Panc1 (cell line): Measurements from ENCODE around the gene LETMD1. TPM values are rescaled to one million over a fixed set of nuclear protein-coding genes. Genes with fewer than 3 reads are reported as not detected.

ENCODE experiments used
- ATAC-seq: fragments of 200-7000 bp; cut with Tn5 transposase; 2 replicates; pipeline ENCODE4 v1.9.1; 2020; ENCODE audit warnings: mild to moderate bottlenecking, moderate library complexity
- Bru-seq: library from RNA; stranded (reverse); fragments of 400-500 nt; gene quantifications from one replicate; lab custom pipeline; 2021; lab: Mats Ljungman, UMichigan
- BruChase-seq, 2 experiments: library from RNA; stranded (reverse); fragments of 400-500 nt; gene quantifications; one replicate each; lab custom pipeline; 2021; lab: Mats Ljungman, UMichigan
- BruUV-seq: library from RNA; stranded (reverse); fragments of 400-500 nt; replicated peaks from 2 replicates; lab custom pipeline; 2021; lab: Mats Ljungman, UMichigan
- CTCF ChIA-PET: fragments of 300-600 bp; sonication (Branson Sonifier 250); formaldehyde crosslinking; loops from one replicate; lab custom pipeline; 2022; ENCODE audit warnings: antibody characterized with exemption; lab: Charles Lee
- POLR2A ChIA-PET: fragments of 300-600 bp; sonication (Branson Sonifier 250); formaldehyde crosslinking; loops from one replicate; lab custom pipeline; 2022; ENCODE audit warnings: antibody characterized with exemption; lab: Charles Lee
- DNase-seq: peaks from one replicate; pipeline ENCODE4 v3.0.0-alpha.2; 2010; ENCODE audit warnings: low read depth, low spot score
- H3K27ac ChIP-seq: 2 replicates; pipeline ENCODE4 v1.5.1; 2011; ENCODE audit warnings: mild to moderate bottlenecking, low read length, inconsistent platforms
- H3K27me3 ChIP-seq: fragments of 200-500 bp; sonication (Bioruptor generic); 2 replicates; pipeline ENCODE4 v1.6.0; 2014; ENCODE audit warnings: low read length, inconsistent platforms; ENCODE audit not compliant: control insufficient read depth, insufficient read depth
- H3K36me3 ChIP-seq: fragments of 200-500 bp; sonication (Bioruptor generic); 2 replicates; pipeline ENCODE4 v1.5.1; 2014; ENCODE audit warnings: inconsistent platforms, mild to moderate bottlenecking, low read length, moderate library complexity; ENCODE audit not compliant: control insufficient read depth, insufficient read depth
- H3K4me1 ChIP-seq: 2 replicates; pipeline ENCODE4 v1.5.1; 2011; ENCODE audit warnings: inconsistent platforms, mild to moderate bottlenecking, low read length, moderate library complexity; ENCODE audit not compliant: control insufficient read depth, insufficient read depth
- H3K4me3 ChIP-seq, 2 experiments: 2 replicates each; pipeline ENCODE4 v1.5.1; 2011 to 2012; ENCODE audit warnings: low read depth in 2 of 2, low read length in 2 of 2, mild to moderate bottlenecking in 2 of 2, inconsistent platforms in 1 of 2, moderate library complexity in 1 of 2
- H3K9me3 ChIP-seq: fragments of 200-500 bp; sonication (Bioruptor generic); 2 replicates; pipeline ENCODE4 v1.5.1; 2014; ENCODE audit warnings: low read depth, mild to moderate bottlenecking, inconsistent platforms, low read length, moderate library complexity; ENCODE audit not compliant: control insufficient read depth, insufficient read depth
- CTCF ChIP-seq: fragments of 450-650 bp; IDR thresholded peaks from 2 replicates; pipeline ENCODE4 v1.5.1; 2017; ENCODE audit warnings: mild to moderate bottlenecking
- POLR2AphosphoS5 ChIP-seq: IDR thresholded peaks from 2 replicates; pipeline ENCODE4 v1.6.1; 2012; ENCODE audit warnings: mild to moderate bottlenecking, low read depth, low read length, moderate library complexity
- REST ChIP-seq, 2 experiments: IDR thresholded peaks; 2 replicates each; pipeline ENCODE4 v1.6.1; 2011 to 2012; ENCODE audit warnings: low read depth in 2 of 2, control low read depth in 1 of 2, low read length in 1 of 2, mild to moderate bottlenecking in 1 of 2, moderate library complexity in 1 of 2; ENCODE audit not compliant: insufficient read depth in 1 of 2
- SIN3A ChIP-seq: IDR thresholded peaks from 2 replicates; pipeline ENCODE4 v1.6.1; 2012; ENCODE audit warnings: low read depth, mild to moderate bottlenecking, low read length, moderate library complexity, borderline replicate concordance; ENCODE audit not compliant: insufficient read depth
- TCF7L2 ChIP-seq: IDR thresholded peaks from 2 replicates; pipeline ENCODE4 v1.6.1; 2011; ENCODE audit warnings: mild to moderate bottlenecking, low read depth, low read length, inconsistent platforms
- in situ Hi-C: cut with HindIII; loops from 2 replicates; pipeline ENCODE4 v1.10.0; 2016; ENCODE audit warnings: low sequenced_read_pairs, low pct_unique_long_range_greater_than_20kb
- intact Hi-C: fragments of 100-400 bp; cut with micrococcal nuclease; formaldehyde crosslinking; loops from one replicate; pipeline ENCODE4 v1.10.0; 2022; ENCODE audit not compliant: unreplicated experiment
- long read RNA-seq: library from polyadenylated mRNA; unstranded; transcript quantifications from one replicate; pipeline ENCODE4 v2.0.0, GENCODE V29; 2021; ENCODE audit not compliant: unreplicated experiment
- polyA plus RNA-seq: library from polyadenylated mRNA; unstranded; fragments of >200 nt; gene quantifications from one replicate; pipeline ENCODE4 v1.2.1, GENCODE V29; 2012; ENCODE audit warnings: missing spikeins; ENCODE audit not compliant: insufficient read length
- total RNA-seq: library from RNA; stranded (reverse); gene quantifications from one replicate; pipeline ENCODE4 v1.2.1, GENCODE V29; 2021; ENCODE audit not compliant: unreplicated experiment

The LETMD1 gene
- total RNA-seq (47.9 TPM), Bru-seq, nascent RNA (percentile 93 among the genes with signal in this experiment), BruChase-seq, experiment 1, labeled RNA remaining after a 2-hour chase (percentile 95 among the genes with signal in this experiment), BruChase-seq, experiment 2, labeled RNA remaining after a 6-hour chase (percentile 92 among the genes with signal in this experiment)
- polyA plus RNA-seq, result 44.5 TPM
- long read RNA-seq, transcript LETMD1-238 (1 exons, 2,948 nt), result minor isoform, 14 of 60 reads
- long read RNA-seq, transcript LETMD1-206 (6 exons, 1,665 nt), result minor isoform, 7 of 60 reads
- long read RNA-seq, transcript LETMD1-201 (9 exons, 2,112 nt), result major isoform, 17 of 60 reads
- long read RNA-seq, partial matches to known transcripts, result 5 of 60 reads
- long read RNA-seq, other reads (novel, unspliced or antisense), result 13 of 60 reads

- TSS peak; percentile 98 for BruUV-seq
- ChIA-PET POLR2A (no interaction called here), CTCF (no interaction called here)
- Histone ChIP-seq H3K27ac (peak within 1 kb of the TSS; percentile 97), H3K4me1 (peaks cover 11% of the 10 kb centered on the region), H3K36me3 (no peaks in the 10 kb centered on the region; the same call in 1 of the 2 replicates), H3K9me3 (no peaks in the 10 kb centered on the region), H3K27me3 (no peaks in the 10 kb centered on the region), H3K4me3 (peak within 1 kb of the TSS; percentile 75 to 100)
- in situ Hi-C loops (no loop called here), intact Hi-C loops (no loop called here)
- TF ChIP-seq POLR2AphosphoS5 (peak; percentile 98), SIN3A (peak; percentile 96), CTCF (peak; percentile 98), TCF7L2 (peak; percentile 49; the same call in 1 of the 2 replicates), REST (IDR thresholded peaks at IDR 0.05; ENCODE audit: insufficient read depth in 1 of 2, low read depth in 2 of 2, low read length in 1 of 2) (peak; percentile 73 to 83)
- DNase-seq (peak; percentile 97), ATAC-seq (peak; percentile 100)
Measured at GRCh38 chr12:51047655-51048540, at the start of gene LETMD1. TSS of gene LETMD1 (plus strand) at chr12:51048327. CDS start at chr12:51048357, 30 bp downstream.

GRCh38 chr12:50999093-50999492 lies 49.0 kb upstream of the LETMD1 start:
- Histone ChIP-seq H3K4me3 (no peak overlapping the region), H3K9me3 (no peaks in the 10 kb centered on the region), H3K36me3 (peaks cover 4% of the 10 kb centered on the region; the same call in 1 of the 2 replicates), H3K27me3 (no peaks in the 10 kb centered on the region), H3K4me1 (no peaks in the 10 kb centered on the region), H3K27ac (no peak overlapping the region)
- BruUV-seq, result no TSS peak
- TF ChIP-seq POLR2AphosphoS5 (no peak), SIN3A (no peak), CTCF (no peak), REST (IDR thresholded peaks at IDR 0.05; ENCODE audit: insufficient read depth in 1 of 2, low read depth in 2 of 2, low read length in 1 of 2) (no peak), TCF7L2 (no peak)
- intact Hi-C loops, result no loop called here
- POLR2A ChIA-PET, result no interaction called here
- no peak for ATAC-seq
- no peak for DNase-seq
- in situ Hi-C loops, result no loop called here
- CTCF ChIA-PET, result no interaction called here
